Upper lobe of left lung (tissue), 6 donors: ENCODE measurements around the gene ASTN1. TPM values are rescaled to one million over a fixed set of nuclear protein-coding genes. Genes with fewer than 3 reads are reported as not detected.

Experiments used
- ATAC-seq, 2 donors: fragments of 200-7000 bp; cut with Tn5 transposase; one replicate each; pipeline ENCODE4 v1.9.1; 2022; ENCODE audit warnings: mild to moderate bottlenecking in 2 of 2, moderate library complexity in 2 of 2; ENCODE audit not compliant: low FRiP score in 2 of 2
- DNase-seq, 2 donors: peaks; one replicate each; pipeline ENCODE4 v3.0.0-alpha.2; 2019 to 2020
- H3K27ac ChIP-seq, 4 donors: fragments of 200-600 bp; sonication (generic); one replicate each; pipeline ENCODE4 v1.5.1; 2016 to 2019
- H3K27me3 ChIP-seq, 4 donors: fragments of 200-600 bp; sonication (generic); one replicate each; pipeline ENCODE4 v1.5.1; 2017 to 2019
- H3K36me3 ChIP-seq, 4 donors: fragments of 200-600 bp; sonication (generic); one replicate each; pipeline ENCODE4 v1.5.1; 2016 to 2019
- H3K4me1 ChIP-seq, 4 donors: fragments of 200-600 bp; sonication (generic); one replicate each; pipeline ENCODE4 v1.5.1; 2018 to 2019
- H3K4me3 ChIP-seq, 4 donors: fragments of 200-600 bp; sonication (generic); one replicate each; pipeline ENCODE4 v1.5.1; 2017 to 2019; ENCODE audit warnings: mild to moderate bottlenecking in 2 of 4, moderate library complexity in 1 of 4
- H3K9me3 ChIP-seq, 4 donors: fragments of 200-600 bp; sonication (generic); one replicate each; pipeline ENCODE4 v1.5.1; 2018 to 2019
- CTCF ChIP-seq, 6 experiments: fragments of 450-650 bp in 4 of 6; fragments of 200-600 bp in 2 of 6; sonication (generic) in 2 of 6; IDR thresholded peaks; one replicate each; pipeline ENCODE4 v1.5.1; 2016 to 2019; ENCODE audit warnings: antibody characterized with exemption in 6 of 6
- EP300 ChIP-seq, 4 donors: sonication (generic); formaldehyde crosslinking; IDR thresholded peaks; one replicate each; pipeline ENCODE4 v1.5.1; 2017; ENCODE audit warnings: antibody characterized with exemption in 4 of 4, control low read depth in 2 of 4
- POLR2A ChIP-seq, 4 donors: fragments of 450-650 bp; IDR thresholded peaks; one replicate each; pipeline ENCODE4 v1.5.1; 2016 to 2017; ENCODE audit warnings: antibody characterized with exemption in 4 of 4, mild to moderate bottlenecking in 2 of 4
- POLR2AphosphoS5 ChIP-seq, 2 donors: sonication (generic); formaldehyde crosslinking; IDR thresholded peaks; one replicate each; pipeline ENCODE4 v1.5.1; 2017; ENCODE audit warnings: antibody characterized with exemption in 2 of 2
- WGBS, 2 donors: methylation state at CpG; one replicate each; pipeline ENCODE4 v1.1.5; 2017 to 2018; 5-methylcytosine and 5-hydroxymethylcytosine counted together
- total RNA-seq, 6 donors: library from RNA; depleted of rRNA in 4 of 6; stranded (reverse); fragments of >200 nt in 4 of 6; gene quantifications; one replicate each; pipeline versions ENCODE4 v1.1.0 to v1.2.1, GENCODE V29; 2016 to 2021
- donor health status: DM: no; HTN: no; CAD: no; lungs with moderate emphysema.
- donor health status: DM: no; HTN: yes; CAD: no; lungs with severe emphysema.

The ASTN1 gene
- total RNA-seq, 6 donors from 2014 or later = 0.15 to 1.0 (median 0.32) TPM; not detected in 2

- TF ChIP-seq POLR2AphosphoS5 (IDR thresholded peaks at IDR 0.05) (no peak), CTCF (IDR thresholded peaks at IDR 0.05) (no peak), POLR2A (IDR thresholded peaks at IDR 0.05) (no peak), EP300 (IDR thresholded peaks at IDR 0.05) (no peak)
- Histone ChIP-seq H3K4me1 (no peaks in the 10 kb centered on the region), H3K27ac (no peak overlapping the region), H3K36me3 (no peaks in the 10 kb centered on the region), H3K9me3 (no peaks in the 10 kb centered on the region), H3K27me3 (no peaks in the 10 kb centered on the region), H3K4me3 (no peak overlapping the region)
- WGBS, 2 donors = 40 to 54% methylated on average over 1 of the region's 1 CpG
- ATAC-seq (no peak), DNase-seq (no peak)
Observed at GRCh38 chr1:177142010-177142409, 22.5 kb downstream of the ASTN1 start.

- WGBS, 2 donors = 80 to 85% methylated on average over 4 of the region's 4 CpGs
- TF ChIP-seq POLR2A (IDR thresholded peaks at IDR 0.05) (no peak), EP300 (IDR thresholded peaks at IDR 0.05) (no peak), CTCF (IDR thresholded peaks at IDR 0.05) (no peak), POLR2AphosphoS5 (IDR thresholded peaks at IDR 0.05) (no peak)
Observed at GRCh38 chr1:177138347-177138746, 26.2 kb downstream of the ASTN1 start.

GRCh38 chr1:177137814-177138213, 26.7 kb downstream of the ASTN1 start:
- no peak overlapping the region for H3K27ac ChIP-seq
- H3K4me3 ChIP-seq = no peak overlapping the region
- WGBS, 2 donors = 48 to 60% methylated on average over 1 of the region's 1 CpG
- H3K36me3 ChIP-seq = no peaks in the 10 kb centered on the region
- no peaks in the 10 kb centered on the region for H3K4me1 ChIP-seq
- ATAC-seq (no peak), DNase-seq (no peak)
- no peaks in the 10 kb centered on the region for H3K27me3 ChIP-seq
- TF ChIP-seq EP300 (IDR thresholded peaks at IDR 0.05) = no peak
- no peak for TF ChIP-seq POLR2A (IDR thresholded peaks at IDR 0.05)
- no peak for TF ChIP-seq POLR2AphosphoS5 (IDR thresholded peaks at IDR 0.05)
- no peak for TF ChIP-seq CTCF (IDR thresholded peaks at IDR 0.05)
- H3K9me3 ChIP-seq = no peaks in the 10 kb centered on the region

More at GRCh38 chr1:177138347-177138746, 26.2 kb downstream of the ASTN1 start:
- H3K27me3 ChIP-seq = no peaks in the 10 kb centered on the region
- H3K36me3 ChIP-seq = no peaks in the 10 kb centered on the region
- no peak overlapping the region for H3K27ac ChIP-seq
- H3K9me3 ChIP-seq = no peaks in the 10 kb centered on the region
- H3K4me3 ChIP-seq = no peak overlapping the region
- H3K4me1 ChIP-seq = no peaks in the 10 kb centered on the region
- ATAC-seq = no peak
- no peak for DNase-seq

GRCh38 chr1:177135250-177135649, 29.3 kb downstream of the ASTN1 start:
- Histone ChIP-seq H3K36me3 (no peaks in the 10 kb centered on the region), H3K4me1 (no peaks in the 10 kb centered on the region), H3K9me3 (no peaks in the 10 kb centered on the region), H3K27ac (no peak overlapping the region), H3K4me3 (no peak overlapping the region), H3K27me3 (no peaks in the 10 kb centered on the region)
- no peak for DNase-seq
- no peak for ATAC-seq
- TF ChIP-seq EP300 (IDR thresholded peaks at IDR 0.05) = no peak
- TF ChIP-seq CTCF (IDR thresholded peaks at IDR 0.05) = no peak
- no peak for TF ChIP-seq POLR2A (IDR thresholded peaks at IDR 0.05)
- no peak for TF ChIP-seq POLR2AphosphoS5 (IDR thresholded peaks at IDR 0.05)
- 48 to 52% methylated on average over 4 of the region's 4 CpGs for WGBS, 2 donors

GRCh38 chr1:177133977-177134538, 30.5 kb downstream of the ASTN1 start:
- H3K4me3 ChIP-seq = no peak overlapping the region
- ATAC-seq = no peak
- H3K27ac ChIP-seq = no peak overlapping the region
- H3K27me3 ChIP-seq = no peaks in the 10 kb centered on the region
- no peaks in the 10 kb centered on the region for H3K9me3 ChIP-seq
- TF ChIP-seq POLR2AphosphoS5 (IDR thresholded peaks at IDR 0.05) (no peak), CTCF (IDR thresholded peaks at IDR 0.05) (no peak), EP300 (IDR thresholded peaks at IDR 0.05) (no peak), POLR2A (IDR thresholded peaks at IDR 0.05) (no peak)
- 75 to 84% methylated on average over 4 of the region's 4 CpGs for WGBS, 2 donors
- H3K4me1 ChIP-seq = no peaks in the 10 kb centered on the region
- no peaks in the 10 kb centered on the region for H3K36me3 ChIP-seq
- no peak for DNase-seq
